ENCODE results near the gene NPAS4. TPM values are rescaled to one million over a fixed set of nuclear protein-coding genes. Genes with fewer than 3 reads are reported as not detected.

The NPAS4 gene
- total and polyA plus RNA-seq, 2 of the 13 experiments (the other 11 are each of a cell fraction or from before 2014, with no cell fraction given): not detected

- TF ChIP-seq ZKSCAN1 (IDR thresholded peaks at IDR 0.05; ENCODE audit: low read length) (no peak), TCF12 (IDR thresholded peaks at IDR 0.05) (no peak), TCF12 (CRISPR knock-in tag; IDR thresholded peaks at IDR 0.05) (no peak), ZKSCAN5 (CRISPR knock-in tag; IDR thresholded peaks at IDR 0.05) (0 out of 2 replicates have a peak, but pooled peaks have one; percentile 36), ATF7 (IDR thresholded peaks at IDR 0.05) (no peak), ATF7 (CRISPR knock-in tag; IDR thresholded peaks at IDR 0.05) (no peak), ZNF274 (CRISPR knock-in tag; IDR thresholded peaks at IDR 0.05) (no peak), SALL2 (CRISPR knock-in tag; IDR thresholded peaks at IDR 0.05) (peak; percentile 66; the same call in 1 of the 2 replicates), PBX2 (CRISPR knock-in tag; IDR thresholded peaks at IDR 0.05) (no peak), CEBPG (CRISPR knock-in tag; IDR thresholded peaks at IDR 0.05) (no peak), ZNF580 (CRISPR knock-in tag; IDR thresholded peaks at IDR 0.05; ENCODE audit: borderline replicate concordance, low read depth) (peak; percentile 85; the same call in 1 of the 2 replicates), THAP9 (CRISPR knock-in tag; IDR thresholded peaks at IDR 0.05; ENCODE audit: borderline replicate concordance) (no peak), ZNF10 (CRISPR knock-in tag; IDR thresholded peaks at IDR 0.05; ENCODE audit: borderline replicate concordance, low read depth) (no peak), ZBTB38 (CRISPR knock-in tag; IDR thresholded peaks at IDR 0.05) (peak; percentile 50; the same call in 1 of the 2 replicates), TRAFD1 (CRISPR knock-in tag; IDR thresholded peaks at IDR 0.05; ENCODE audit: borderline replicate concordance) (no peak), TCF7 (IDR thresholded peaks at IDR 0.05; ENCODE audit: low read depth) (no peak), NFKBIZ (CRISPR knock-in tag; IDR thresholded peaks at IDR 0.05) (0 out of 2 replicates have a peak, but pooled peaks have one; percentile 61), ZNF703 (CRISPR knock-in tag; IDR thresholded peaks at IDR 0.05; ENCODE audit: borderline replicate concordance) (no peak)
- TF ChIP-seq, protein P1, sequence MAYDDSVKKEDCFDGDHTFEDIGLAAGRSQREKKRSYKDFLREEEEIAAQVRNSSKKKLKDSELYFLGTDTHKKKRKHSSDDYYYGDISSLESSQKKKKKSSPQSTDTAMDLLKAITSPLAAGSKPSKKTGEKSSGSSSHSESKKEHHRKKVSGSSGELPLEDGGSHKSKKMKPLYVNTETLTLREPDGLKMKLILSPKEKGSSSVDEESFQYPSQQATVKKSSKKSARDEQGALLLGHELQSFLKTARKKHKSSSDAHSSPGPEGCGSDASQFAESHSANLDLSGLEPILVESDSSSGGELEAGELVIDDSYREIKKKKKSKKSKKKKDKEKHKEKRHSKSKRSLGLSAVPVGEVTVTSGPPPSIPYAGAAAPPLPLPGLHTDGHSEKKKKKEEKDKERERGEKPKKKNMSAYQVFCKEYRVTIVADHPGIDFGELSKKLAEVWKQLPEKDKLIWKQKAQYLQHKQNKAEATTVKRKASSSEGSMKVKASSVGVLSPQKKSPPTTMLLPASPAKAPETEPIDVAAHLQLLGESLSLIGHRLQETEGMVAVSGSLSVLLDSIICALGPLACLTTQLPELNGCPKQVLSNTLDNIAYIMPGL (CRISPR knock-in tag; IDR thresholded peaks at IDR 0.05; ENCODE audit: borderline replicate concordance in 1 of 2, low read depth in 1 of 2): 0 out of 4 replicates have a peak, but pooled peaks of 1 of the 2 experiments have one; percentile 25
- TF ChIP-seq, protein P2, sequence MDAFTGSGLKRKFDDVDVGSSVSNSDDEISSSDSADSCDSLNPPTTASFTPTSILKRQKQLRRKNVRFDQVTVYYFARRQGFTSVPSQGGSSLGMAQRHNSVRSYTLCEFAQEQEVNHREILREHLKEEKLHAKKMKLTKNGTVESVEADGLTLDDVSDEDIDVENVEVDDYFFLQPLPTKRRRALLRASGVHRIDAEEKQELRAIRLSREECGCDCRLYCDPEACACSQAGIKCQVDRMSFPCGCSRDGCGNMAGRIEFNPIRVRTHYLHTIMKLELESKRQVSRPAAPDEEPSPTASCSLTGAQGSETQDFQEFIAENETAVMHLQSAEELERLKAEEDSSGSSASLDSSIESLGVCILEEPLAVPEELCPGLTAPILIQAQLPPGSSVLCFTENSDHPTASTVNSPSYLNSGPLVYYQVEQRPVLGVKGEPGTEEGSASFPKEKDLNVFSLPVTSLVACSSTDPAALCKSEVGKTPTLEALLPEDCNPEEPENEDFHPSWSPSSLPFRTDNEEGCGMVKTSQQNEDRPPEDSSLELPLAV (CRISPR knock-in tag; conservative IDR thresholded peaks at IDR 0.05; ENCODE audit: low read depth): no peak
These were observed 2.5 kb upstream of the NPAS4 start (continued) for GRCh38 chr11:66418168-66418985.

Data from HepG2 (cell line).